Suprapubic skin (tissue), 4 donors: ENCODE measurements around the gene EIF2AK3. TPM values are rescaled to one million over a fixed set of nuclear protein-coding genes. Genes with fewer than 3 reads are reported as not detected.
"Not testable (repeated sequence)": the region's sequence is repeated elsewhere in the genome, so short reads cannot be mapped to it uniquely, and the experiment has no call there.

Source experiments
- DNase-seq, 2 donors: peaks; one replicate each; pipeline ENCODE4 v3.0.0-alpha.2; 2019; ENCODE audit warnings: low spot score in 2 of 2
- H3K27ac ChIP-seq: fragments of 200-600 bp; sonication (generic); one replicate; pipeline ENCODE4 v1.5.1; 2019
- H3K27me3 ChIP-seq: fragments of 200-600 bp; sonication (generic); one replicate; pipeline ENCODE4 v1.5.1; 2019
- H3K36me3 ChIP-seq: fragments of 200-600 bp; sonication (generic); one replicate; pipeline ENCODE4 v1.5.1; 2019
- H3K4me1 ChIP-seq: fragments of 200-600 bp; sonication (generic); one replicate; pipeline ENCODE4 v1.5.1; 2019
- H3K4me3 ChIP-seq: fragments of 200-600 bp; sonication (generic); one replicate; pipeline ENCODE4 v1.5.1; 2019; ENCODE audit warnings: mild to moderate bottlenecking
- H3K9me3 ChIP-seq: fragments of 200-600 bp; sonication (generic); one replicate; pipeline ENCODE4 v1.5.1; 2019
- CTCF ChIP-seq, 2 donors: fragments of 200-600 bp in 1 of 2; fragments of 450-650 bp in 1 of 2; sonication (generic) in 1 of 2; IDR thresholded peaks; one replicate each; pipeline ENCODE4 v1.5.1; 2016 to 2019; ENCODE audit warnings: antibody characterized with exemption in 2 of 2, mild to moderate bottlenecking in 1 of 2, moderate library complexity in 1 of 2
- EP300 ChIP-seq: sonication (generic); formaldehyde crosslinking; IDR thresholded peaks from one replicate; pipeline ENCODE4 v1.6.1; 2017; ENCODE audit warnings: antibody characterized with exemption
- POLR2A ChIP-seq, 2 donors: fragments of 450-650 bp; IDR thresholded peaks; one replicate each; pipeline ENCODE4 v1.6.1; 2017; ENCODE audit warnings: antibody characterized with exemption in 2 of 2, mild to moderate bottlenecking in 2 of 2, moderate library complexity in 2 of 2
- POLR2AphosphoS5 ChIP-seq, 3 donors: sonication (generic); formaldehyde crosslinking; IDR thresholded peaks; one replicate each; pipeline ENCODE4 v1.6.1; 2017; ENCODE audit warnings: antibody characterized with exemption in 3 of 3
- WGBS: methylation state at CpG from one replicate; pipeline ENCODE4 v1.1.5; 2018; 5-methylcytosine and 5-hydroxymethylcytosine counted together
- total RNA-seq, 4 donors: library from RNA; depleted of rRNA; stranded (reverse); fragments of >200 nt; gene quantifications; one replicate each; pipeline ENCODE4 v1.1.0, GENCODE V29; 2016

EIF2AK3 gene
- total RNA-seq, 4 donors from 2014 or later = 23.4 to 30.2 (median 23.9) TPM

DNA sequence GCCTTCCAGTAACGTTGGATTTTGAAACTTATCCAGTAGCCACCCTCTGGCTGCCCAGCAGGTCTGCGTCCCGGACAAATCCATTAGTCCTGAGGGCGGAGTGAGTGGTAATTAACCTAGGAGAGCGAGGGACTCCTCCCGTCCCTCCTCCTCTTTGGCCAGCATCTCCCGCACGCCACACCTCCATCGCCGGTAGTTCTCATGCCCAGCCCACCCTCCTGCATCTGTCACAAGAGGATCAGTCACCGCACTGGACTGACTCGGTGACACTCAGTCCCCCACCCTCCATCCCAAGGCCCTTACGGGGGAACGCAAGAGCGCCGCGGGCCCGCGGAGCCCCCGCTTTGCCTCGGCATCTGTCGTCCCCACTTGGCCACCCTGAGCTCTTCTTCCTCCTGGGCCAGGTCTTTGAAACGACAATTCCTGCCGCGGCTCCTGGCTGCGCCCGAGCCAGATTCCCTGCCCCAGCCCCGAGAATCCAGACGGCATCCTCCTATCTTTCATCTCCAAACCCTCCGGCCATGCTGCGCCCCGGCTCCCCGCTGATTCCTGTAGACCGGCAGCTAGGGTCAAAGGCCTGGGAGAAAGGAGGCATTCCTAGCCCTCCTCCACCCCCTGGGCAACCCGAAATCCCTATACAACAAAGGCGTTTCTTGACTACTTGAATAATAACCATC is 77.5 kb downstream of the EIF2AK3 start:
- Histone ChIP-seq H3K4me3 (peak overlapping the region; percentile 14), H3K27ac (no peak overlapping the region), H3K36me3 (peaks cover 5% of the 10 kb centered on the region), H3K9me3 (no peaks in the 10 kb centered on the region), H3K4me1 (peaks cover 9% of the 10 kb centered on the region), H3K27me3 (peaks cover 13% of the 10 kb centered on the region)
- TF ChIP-seq POLR2AphosphoS5 (IDR thresholded peaks at IDR 0.05) (no peak), POLR2A (IDR thresholded peaks at IDR 0.05) (no peak), CTCF (IDR thresholded peaks at IDR 0.05) (no peak), EP300 (no peak)
- WGBS = 13% methylated on average over 21 of the region's 36 CpGs
- no peak for DNase-seq

DNA sequence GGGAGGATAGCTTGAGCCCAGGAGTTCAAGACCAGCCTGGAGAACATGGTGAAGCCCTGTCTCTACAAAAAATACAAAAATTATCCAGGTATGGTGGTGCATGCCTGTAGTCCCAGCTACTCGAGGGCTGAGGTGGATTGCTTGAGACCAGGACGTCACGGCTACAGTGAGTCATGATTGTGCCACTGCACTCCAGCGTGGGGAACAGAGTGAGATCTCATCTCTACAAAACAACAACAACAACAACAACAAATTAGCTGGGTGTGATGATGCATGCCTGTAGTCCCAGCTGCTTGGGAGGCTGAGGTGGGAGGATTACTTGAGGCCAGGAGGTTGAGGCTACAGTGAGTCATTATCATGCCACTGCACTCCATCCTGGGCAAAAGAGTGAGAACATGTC is 81.0 kb downstream of the EIF2AK3 start:
- H3K9me3 ChIP-seq, H3K4me1 ChIP-seq, H3K36me3 ChIP-seq, H3K27ac ChIP-seq, DNase-seq, H3K4me3 ChIP-seq: not testable (repeated sequence)
- 85% methylated on average over 4 of the region's 4 CpGs for WGBS
- H3K27me3 ChIP-seq = peaks cover 13% of the 10 kb centered on the region

DNA sequence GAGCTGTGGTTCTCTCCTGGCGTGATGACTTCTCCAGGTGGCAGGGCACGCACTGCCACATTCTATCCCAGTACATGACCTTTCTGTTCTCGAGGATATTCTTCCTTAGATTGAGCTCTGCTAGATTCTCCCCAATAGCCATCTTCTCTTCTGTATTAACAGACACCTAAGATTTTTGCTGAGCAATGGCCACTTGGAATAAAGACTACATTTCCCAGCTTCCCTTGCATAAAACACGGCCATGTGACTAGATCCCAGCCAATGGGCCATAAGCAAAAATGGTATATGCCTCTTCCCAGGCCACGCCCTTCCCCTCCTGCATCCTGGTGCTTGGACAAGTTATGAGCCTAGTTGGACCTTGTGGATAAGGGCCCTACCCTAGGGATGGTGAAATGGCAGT is 82.1 kb downstream of the EIF2AK3 start:
- TF ChIP-seq CTCF (IDR thresholded peaks at IDR 0.05) (no peak), POLR2AphosphoS5 (IDR thresholded peaks at IDR 0.05) (no peak), POLR2A (IDR thresholded peaks at IDR 0.05) (no peak), EP300 (no peak)
- peaks cover 8% of the 10 kb centered on the region for H3K4me1 ChIP-seq
- 90% methylated on average over 5 of the region's 5 CpGs for WGBS

GRCh38 chr2:88543541-88544057 is 83.7 kb downstream of the EIF2AK3 start:
- Histone ChIP-seq H3K27ac (no peak overlapping the region), H3K27me3 (no peaks in the 10 kb centered on the region), H3K36me3 (no peaks in the 10 kb centered on the region), H3K4me3 (no peak overlapping the region), H3K9me3 (no peaks in the 10 kb centered on the region), H3K4me1 (no peaks in the 10 kb centered on the region)
- no peak for DNase-seq
- 82% methylated on average over 6 of the region's 6 CpGs for WGBS
- no peak for TF ChIP-seq CTCF (IDR thresholded peaks at IDR 0.05)
- TF ChIP-seq POLR2A (IDR thresholded peaks at IDR 0.05) = no peak
- TF ChIP-seq EP300 = no peak
- TF ChIP-seq POLR2AphosphoS5 (IDR thresholded peaks at IDR 0.05) = no peak

More for the DNA sequence above, 82.1 kb downstream of the EIF2AK3 start:
- Histone ChIP-seq H3K27ac (no peak overlapping the region), H3K36me3 (no peaks in the 10 kb centered on the region), H3K27me3 (peaks cover 13% of the 10 kb centered on the region), H3K9me3 (no peaks in the 10 kb centered on the region), H3K4me3 (no peak overlapping the region)
- no peak for DNase-seq

GRCh38 chr2:88542668-88543067 is 84.6 kb downstream of the EIF2AK3 start:
- Histone ChIP-seq H3K4me3 (no peak overlapping the region), H3K36me3 (no peaks in the 10 kb centered on the region), H3K4me1 (no peaks in the 10 kb centered on the region), H3K9me3 (no peaks in the 10 kb centered on the region), H3K27me3 (no peaks in the 10 kb centered on the region), H3K27ac (no peak overlapping the region)
- WGBS = 85% methylated on average over 6 of the region's 6 CpGs
- TF ChIP-seq POLR2A (IDR thresholded peaks at IDR 0.05) (no peak), POLR2AphosphoS5 (IDR thresholded peaks at IDR 0.05) (no peak), CTCF (IDR thresholded peaks at IDR 0.05) (no peak), EP300 (no peak)
- DNase-seq = no peak

DNA sequence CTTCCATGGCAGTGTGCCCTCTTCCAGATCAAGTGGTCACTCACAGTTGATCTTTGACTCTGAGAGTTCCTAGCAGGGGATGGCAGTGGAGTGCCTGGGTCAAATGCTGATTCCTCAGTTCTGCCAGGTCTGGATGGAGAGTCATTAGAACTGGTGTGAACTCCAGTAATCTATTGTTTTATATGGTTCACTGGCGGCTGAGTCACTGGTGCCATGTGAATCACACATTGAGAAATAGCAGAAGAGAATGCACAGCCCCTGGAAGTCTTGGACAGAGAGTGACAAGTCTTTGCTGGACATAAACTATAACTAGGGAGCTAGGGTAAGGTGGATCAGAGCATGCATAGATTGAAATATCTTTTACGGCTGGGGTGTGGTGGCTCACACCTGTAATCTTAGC is 86.9 kb downstream of the EIF2AK3 start:
- 85% methylated on average over 2 of the region's 2 CpGs for WGBS

More for the DNA sequence above, 86.9 kb downstream of the EIF2AK3 start:
- Histone ChIP-seq H3K4me3 (no peak overlapping the region), H3K27ac (no peak overlapping the region), H3K36me3 (no peaks in the 10 kb centered on the region), H3K4me1 (no peaks in the 10 kb centered on the region), H3K9me3 (no peaks in the 10 kb centered on the region), H3K27me3 (no peaks in the 10 kb centered on the region)
- DNase-seq = no peak
- TF ChIP-seq POLR2AphosphoS5 (IDR thresholded peaks at IDR 0.05) = no peak
- TF ChIP-seq EP300 = no peak
- TF ChIP-seq CTCF (IDR thresholded peaks at IDR 0.05) = no peak
- TF ChIP-seq POLR2A (IDR thresholded peaks at IDR 0.05) = no peak
